HepG2 (cell line): ENCODE data around the gene MYO7A. TPM values are rescaled to one million over a fixed set of nuclear protein-coding genes. Genes with fewer than 3 reads are reported as not detected.

ENCODE experiments used
- AGO1 ChIP-seq: fragments of 200-400 bp; formaldehyde crosslinking; IDR thresholded peaks from 2 replicates; pipeline ENCODE4 v1.6.1; 2017; ENCODE audit warnings: mild to moderate bottlenecking, low read depth, low read length, moderate library complexity; ENCODE audit not compliant: poor library complexity, severe bottlenecking
- ETV6 ChIP-seq: sonication (generic); formaldehyde crosslinking; conservative IDR thresholded peaks from 2 replicates; pipeline ENCODE4 v1.4.0; 2020; ENCODE audit warnings: missing genetic modification reagents
- FOSL2 ChIP-seq: sonication (generic); formaldehyde crosslinking; IDR thresholded peaks from 2 replicates; pipeline ENCODE4 v1.4.0; 2020; ENCODE audit warnings: missing genetic modification reagents
- FOXM1 ChIP-seq: sonication (generic); formaldehyde crosslinking; IDR thresholded peaks from 2 replicates; pipeline ENCODE4 v1.5.0; 2020; ENCODE audit warnings: missing genetic modification reagents
- ONECUT2 ChIP-seq: sonication (generic); formaldehyde crosslinking; IDR thresholded peaks from 2 replicates; pipeline ENCODE4 v1.4.0; 2020; ENCODE audit warnings: missing genetic modification reagents
- PHF21A ChIP-seq: sonication (generic); formaldehyde crosslinking; IDR thresholded peaks from 2 replicates; pipeline ENCODE4 v1.5.0; 2020; ENCODE audit warnings: mild to moderate bottlenecking, missing genetic modification reagents
- PPARG ChIP-seq: conservative IDR thresholded peaks from 2 replicates; pipeline ENCODE4 v1.6.1; 2016; ENCODE audit warnings: missing biosample characterization, missing genetic modification reagents
- SETDB1 ChIP-seq: sonication (generic); formaldehyde crosslinking; IDR thresholded peaks from 2 replicates; pipeline ENCODE4 v1.5.1; 2020; ENCODE audit warnings: missing genetic modification reagents, mild to moderate bottlenecking, borderline replicate concordance
- SNRNP70 ChIP-seq: fragments of 200-400 bp; formaldehyde crosslinking; IDR thresholded peaks from 2 replicates; pipeline ENCODE4 v1.6.1; 2017; ENCODE audit warnings: mild to moderate bottlenecking, low read depth, low read length, moderate library complexity
- TCF12 ChIP-seq, 2 experiments: fragments of 450-650 bp in 1 of 2; sonication (generic) in 1 of 2; formaldehyde crosslinking in 1 of 2; IDR thresholded peaks; 2 replicates each; pipeline versions ENCODE4 v1.6.1 to v1.8.0; 2017 to 2022; ENCODE audit warnings: antibody characterized with exemption in 1 of 2, mild to moderate bottlenecking in 1 of 2, missing genetic modification reagents in 1 of 2, moderate library complexity in 1 of 2
- TMF1 ChIP-seq: sonication (generic); formaldehyde crosslinking; IDR thresholded peaks from 2 replicates; pipeline ENCODE4 v1.8.1; 2022; ENCODE audit warnings: low read depth, missing genetic modification reagents
- ZKSCAN1 ChIP-seq: fragments of 150-350 bp; IDR thresholded peaks from 2 replicates; pipeline ENCODE4 v1.6.1; 2014; ENCODE audit warnings: low read length
- ZMAT3 ChIP-seq: sonication (generic); formaldehyde crosslinking; conservative IDR thresholded peaks from 2 replicates; pipeline ENCODE4 v1.7.0; 2021; ENCODE audit warnings: missing genetic modification reagents
- ZNF160 ChIP-seq: sonication (generic); formaldehyde crosslinking; IDR thresholded peaks from 2 replicates; pipeline ENCODE4 v1.8.0; 2022; ENCODE audit warnings: mild to moderate bottlenecking, inconsistent platforms, missing genetic modification reagents
- ZNF17 ChIP-seq: sonication (generic); formaldehyde crosslinking; IDR thresholded peaks from 2 replicates; pipeline ENCODE4 v1.5.0; 2020; ENCODE audit warnings: mild to moderate bottlenecking, missing genetic modification reagents
- ZNF317 ChIP-seq: sonication (generic); formaldehyde crosslinking; IDR thresholded peaks from 2 replicates; pipeline ENCODE4 v1.5.0; 2020; ENCODE audit warnings: mild to moderate bottlenecking, missing genetic modification reagents
- ZNF326 ChIP-seq: sonication (generic); formaldehyde crosslinking; IDR thresholded peaks from 2 replicates; pipeline ENCODE4 v1.4.0; 2020; ENCODE audit warnings: missing genetic modification reagents, borderline replicate concordance
- ZNF34 ChIP-seq: sonication (generic); formaldehyde crosslinking; IDR thresholded peaks from 2 replicates; pipeline ENCODE4 v1.4.0; 2020; ENCODE audit warnings: mild to moderate bottlenecking, missing genetic modification reagents, borderline replicate concordance
- ZNF354B ChIP-seq: sonication (generic); formaldehyde crosslinking; IDR thresholded peaks from 2 replicates; pipeline ENCODE4 v1.8.0; 2022; ENCODE audit warnings: mild to moderate bottlenecking, missing genetic modification reagents
- ZNF496 ChIP-seq: sonication (generic); formaldehyde crosslinking; IDR thresholded peaks from 2 replicates; pipeline ENCODE4 v1.8.1; 2023; ENCODE audit warnings: mild to moderate bottlenecking, moderate library complexity, missing genetic modification reagents; ENCODE audit not compliant: insufficient replicate concordance
- ZNF737 ChIP-seq: sonication (generic); formaldehyde crosslinking; IDR thresholded peaks from 2 replicates; pipeline ENCODE4 v1.5.0; 2020; ENCODE audit warnings: missing genetic modification reagents, mild to moderate bottlenecking, borderline replicate concordance
- polyA plus RNA-seq, 8 experiments: library from polyadenylated mRNA; depleted of rRNA in 3 of 8; stranded (reverse) in 7 of 8; unstranded in 1 of 8; fragments of >200 nt; fragmentation: Illumina TruSeq in 4 of 8; extraction: Trizol in 4 of 8; gene quantifications; 2 replicates each; pipeline versions ENCODE4 v1.2.1 to v1.2.3, GENCODE V29; 2011 to 2016; ENCODE audit warnings: low read depth in 4 of 8, missing spikeins in 1 of 8, mixed read lengths in 1 of 8; ENCODE audit not compliant: insufficient read depth in 1 of 8
- total RNA-seq, 5 experiments: library from RNA; depleted of rRNA; stranded (reverse); fragments of >200 nt; fragmentation: Illumina TruSeq; extraction: Trizol; gene quantifications; 2 replicates each; pipeline ENCODE4 v1.2.3, GENCODE V29; 2016; ENCODE audit warnings: low read depth in 1 of 5
- TF ChIP-seq, protein P1 (sequence below): sonication (generic); formaldehyde crosslinking; IDR thresholded peaks from 2 replicates; pipeline ENCODE4 v1.8.0; 2022; ENCODE audit warnings: low read depth, missing genetic modification reagents
- TF ChIP-seq, protein P2 (sequence below): sonication (generic); formaldehyde crosslinking; IDR thresholded peaks from 2 replicates; pipeline ENCODE4 v1.4.0; 2020; ENCODE audit warnings: missing genetic modification reagents
- TF ChIP-seq, protein P3 (sequence below): sonication (generic); IDR thresholded peaks from 2 replicates; pipeline ENCODE4 v1.6.1; 2016; ENCODE audit warnings: low read depth, borderline replicate concordance
- TF ChIP-seq, protein P4 (sequence below): sonication (generic); formaldehyde crosslinking; IDR thresholded peaks from 2 replicates; pipeline ENCODE4 v1.5.1; 2020; ENCODE audit warnings: mild to moderate bottlenecking, missing genetic modification reagents, borderline replicate concordance

Gene MYO7A
- total and polyA plus RNA-seq, 2 of the 13 experiments (the other 11 are each of a cell fraction or from before 2014, with no cell fraction given), result 7.5 to 10.0 TPM

DNA sequence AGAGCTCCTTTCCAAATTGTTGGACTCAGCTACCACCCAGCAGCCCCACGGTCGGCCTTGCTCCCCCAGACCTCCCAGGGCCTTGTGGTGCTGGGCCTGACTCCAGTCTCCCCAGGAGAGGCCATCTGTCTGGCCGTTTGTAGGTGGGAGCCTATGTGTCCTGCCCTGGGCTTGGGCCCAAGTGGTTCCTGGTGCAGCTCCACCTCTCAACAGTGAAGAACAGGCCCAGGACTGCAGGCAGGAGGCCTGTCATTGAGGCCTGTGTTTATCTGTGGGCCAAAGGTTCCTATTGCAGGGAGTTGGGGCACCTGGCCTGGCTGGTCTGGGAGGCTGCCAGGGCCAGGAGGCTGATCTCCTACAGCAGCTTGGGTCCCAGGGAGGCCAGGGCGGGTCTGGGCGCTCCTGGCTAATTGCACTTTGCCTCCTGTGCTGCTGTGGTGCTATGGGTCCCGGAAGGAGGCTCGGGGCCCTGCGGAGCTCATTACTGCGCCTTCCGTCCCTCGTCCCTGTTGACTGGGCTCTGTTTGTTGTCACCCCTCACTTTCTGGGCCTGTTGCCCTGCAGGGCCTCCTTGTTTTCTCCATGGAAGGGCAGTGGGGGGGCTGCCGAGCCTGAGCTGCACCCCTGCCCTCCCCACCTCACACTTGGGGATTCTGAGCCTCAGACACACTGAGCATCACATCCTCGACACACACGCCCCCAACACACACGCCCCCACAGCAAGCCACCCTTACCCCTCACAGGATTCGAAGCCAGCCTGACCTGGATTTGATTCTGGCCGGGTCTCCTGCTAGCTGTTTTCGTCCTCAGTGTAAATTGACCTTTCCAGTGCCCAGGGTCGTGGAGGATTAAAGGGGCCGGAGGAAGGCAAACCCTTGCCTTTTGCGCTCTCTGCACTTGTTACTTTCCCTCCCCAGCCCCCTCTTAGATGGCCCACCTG is 32.2 kb upstream of the MYO7A start (continued):
- TF ChIP-seq PHF21A (peak; percentile 82), AGO1 (no peak), ZMAT3 (CRISPR knock-in tag) (0 out of 2 replicates have a peak, but pooled peaks have one; percentile 34), ZKSCAN1 (no peak), ZNF34 (CRISPR knock-in tag) (no peak), FOSL2 (CRISPR knock-in tag) (no peak; the same call in 1 of the 2 replicates), ZNF160 (CRISPR knock-in tag) (no peak), ZNF17 (no peak), SETDB1 (CRISPR knock-in tag) (no peak), ZNF326 (CRISPR knock-in tag) (no peak), ZNF737 (CRISPR knock-in tag) (no peak), ZNF496 (no peak), TMF1 (CRISPR knock-in tag) (peak; percentile 30; the same call in 1 of the 2 replicates), PPARG (peak; percentile 90), SNRNP70 (no peak), ONECUT2 (CRISPR knock-in tag) (no peak), ZNF317 (CRISPR knock-in tag) (no peak), FOXM1 (CRISPR knock-in tag) (no peak), ZNF354B (CRISPR knock-in tag) (no peak), ETV6 (CRISPR knock-in tag) (no peak; the same call in 1 of the 2 replicates), TCF12 (IDR thresholded peaks at IDR 0.05) (no peak), TCF12 (CRISPR knock-in tag; IDR thresholded peaks at IDR 0.05) (no peak)
- TF ChIP-seq, protein P1, sequence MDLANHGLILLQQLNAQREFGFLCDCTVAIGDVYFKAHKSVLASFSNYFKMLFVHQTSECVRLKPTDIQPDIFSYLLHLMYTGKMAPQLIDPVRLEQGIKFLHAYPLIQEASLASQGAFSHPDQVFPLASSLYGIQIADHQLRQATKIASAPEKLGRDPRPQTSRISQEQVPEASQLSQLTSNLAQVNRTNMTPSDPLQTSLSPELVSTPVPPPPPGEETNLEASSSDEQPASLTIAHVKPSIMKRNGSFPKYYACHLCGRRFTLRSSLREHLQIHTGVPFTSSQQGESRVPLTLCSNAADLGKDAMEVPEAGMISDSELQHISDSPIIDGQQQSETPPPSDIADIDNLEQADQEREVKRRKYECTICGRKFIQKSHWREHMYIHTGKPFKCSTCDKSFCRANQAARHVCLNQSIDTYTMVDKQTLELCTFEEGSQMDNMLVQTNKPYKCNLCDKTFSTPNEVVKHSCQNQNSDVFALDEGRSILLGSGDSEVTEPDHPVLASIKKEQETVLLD (CRISPR knock-in tag), result no peak
- TF ChIP-seq, protein P2, sequence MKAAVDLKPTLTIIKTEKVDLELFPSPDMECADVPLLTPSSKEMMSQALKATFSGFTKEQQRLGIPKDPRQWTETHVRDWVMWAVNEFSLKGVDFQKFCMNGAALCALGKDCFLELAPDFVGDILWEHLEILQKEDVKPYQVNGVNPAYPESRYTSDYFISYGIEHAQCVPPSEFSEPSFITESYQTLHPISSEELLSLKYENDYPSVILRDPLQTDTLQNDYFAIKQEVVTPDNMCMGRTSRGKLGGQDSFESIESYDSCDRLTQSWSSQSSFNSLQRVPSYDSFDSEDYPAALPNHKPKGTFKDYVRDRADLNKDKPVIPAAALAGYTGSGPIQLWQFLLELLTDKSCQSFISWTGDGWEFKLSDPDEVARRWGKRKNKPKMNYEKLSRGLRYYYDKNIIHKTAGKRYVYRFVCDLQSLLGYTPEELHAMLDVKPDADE (CRISPR knock-in tag), result 0 out of 2 replicates have a peak, but pooled peaks have one; percentile 43
- TF ChIP-seq, protein P3, sequence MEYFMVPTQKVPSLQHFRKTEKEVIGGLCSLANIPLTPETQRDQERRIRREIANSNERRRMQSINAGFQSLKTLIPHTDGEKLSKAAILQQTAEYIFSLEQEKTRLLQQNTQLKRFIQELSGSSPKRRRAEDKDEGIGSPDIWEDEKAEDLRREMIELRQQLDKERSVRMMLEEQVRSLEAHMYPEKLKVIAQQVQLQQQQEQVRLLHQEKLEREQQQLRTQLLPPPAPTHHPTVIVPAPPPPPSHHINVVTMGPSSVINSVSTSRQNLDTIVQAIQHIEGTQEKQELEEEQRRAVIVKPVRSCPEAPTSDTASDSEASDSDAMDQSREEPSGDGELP, result peak; percentile 24; the same call in 1 of the 2 replicates
- TF ChIP-seq, protein P4, sequence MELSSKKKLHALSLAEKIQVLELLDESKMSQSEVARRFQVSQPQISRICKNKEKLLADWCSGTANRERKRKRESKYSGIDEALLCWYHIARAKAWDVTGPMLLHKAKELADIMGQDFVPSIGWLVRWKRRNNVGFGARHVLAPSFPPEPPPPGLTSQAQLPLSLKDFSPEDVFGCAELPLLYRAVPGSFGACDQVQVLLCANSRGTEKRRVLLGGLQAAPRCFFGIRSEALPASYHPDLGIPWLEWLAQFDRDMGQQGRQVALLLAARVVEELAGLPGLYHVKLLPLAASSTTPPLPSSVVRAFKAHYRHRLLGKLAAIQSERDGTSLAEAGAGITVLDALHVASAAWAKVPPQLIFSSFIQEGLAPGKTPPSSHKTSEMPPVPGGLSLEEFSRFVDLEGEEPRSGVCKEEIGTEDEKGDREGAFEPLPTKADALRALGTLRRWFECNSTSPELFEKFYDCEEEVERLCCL (CRISPR knock-in tag), result no peak
